ENCODE data around the gene ERC1. TPM values are rescaled to one million over a fixed set of nuclear protein-coding genes. Genes with fewer than 3 reads are reported as not detected.

ERC1 gene
- polyA plus RNA-seq, 1 donor from 2014 or later: 7.1 TPM

GRCh38 chr12:1108276-1108675 is 117.3 kb downstream of the ERC1 start:
- Histone ChIP-seq H3K79me2 (replicated peaks; ENCODE audit: insufficient read depth, low read length) (peaks cover under 1% of the 10 kb centered on the region), H3K9ac (ENCODE audit: low read length) (no peak overlapping the region), H3K4me2 (ENCODE audit: low read length) (no peak overlapping the region), H3K27me3 (ENCODE audit: insufficient read depth, low read depth, low read length) (no peaks in the 10 kb centered on the region), H3K9me3 (ENCODE audit: low read length) (no peaks in the 10 kb centered on the region), H4K20me1 (ENCODE audit: insufficient read depth) (no peaks in the 10 kb centered on the region), H2AFZ (ENCODE audit: low read depth, low read length) (no peak overlapping the region), H3K27ac (ENCODE audit: low read length) (no peak overlapping the region), H3K9me2 (ENCODE audit: insufficient read depth, low read length) (no peaks in the 10 kb centered on the region), H3K4me3 (ENCODE audit: low read length) (no peak overlapping the region), H3K36me3 (ENCODE audit: insufficient read depth, low read length) (no peaks in the 10 kb centered on the region), H3F3A (ENCODE audit: insufficient read depth, low read length, poor library complexity, severe bottlenecking) (no peaks in the 10 kb centered on the region)
- TF ChIP-seq TAF1 (IDR thresholded peaks at IDR 0.05; ENCODE audit: low read depth) (no peak), MXI1 (conservative IDR thresholded peaks at IDR 0.05; ENCODE audit: poor library complexity, severe bottlenecking) (no peak), REST (IDR thresholded peaks at IDR 0.05; ENCODE audit: borderline replicate concordance) (no peak), EZH2 (IDR thresholded peaks at IDR 0.05; ENCODE audit: borderline replicate concordance, insufficient read depth, low read length, poor library complexity, severe bottlenecking) (no peak), POLR2AphosphoS5 (IDR thresholded peaks at IDR 0.05) (no peak), EP300 (conservative IDR thresholded peaks at IDR 0.05; ENCODE audit: poor library complexity, severe bottlenecking) (no peak), RAD21 (conservative IDR thresholded peaks at IDR 0.05) (no peak), SMC3 (conservative IDR thresholded peaks at IDR 0.05; ENCODE audit: poor library complexity) (no peak), CTCF (IDR thresholded peaks at IDR 0.05; ENCODE audit: poor library complexity, severe bottlenecking) (no peak)

GRCh38 chr12:1115484-1116231 is 124.6 kb downstream of the ERC1 start:
- Histone ChIP-seq H3K27ac (ENCODE audit: low read length) (no peak overlapping the region), H3K9ac (ENCODE audit: low read length) (no peak overlapping the region), H2AFZ (ENCODE audit: low read depth, low read length) (no peak overlapping the region), H3K4me3 (ENCODE audit: low read length) (no peak overlapping the region), H3K9me2 (ENCODE audit: insufficient read depth, low read length) (no peaks in the 10 kb centered on the region), H3F3A (ENCODE audit: insufficient read depth, low read length, poor library complexity, severe bottlenecking) (no peaks in the 10 kb centered on the region), H3K27me3 (ENCODE audit: insufficient read depth, low read depth, low read length) (no peaks in the 10 kb centered on the region), H3K4me2 (ENCODE audit: low read length) (no peak overlapping the region), H3K79me2 (replicated peaks; ENCODE audit: insufficient read depth, low read length) (no peaks in the 10 kb centered on the region), H3K36me3 (ENCODE audit: insufficient read depth, low read length) (no peaks in the 10 kb centered on the region), H3K9me3 (ENCODE audit: low read length) (no peaks in the 10 kb centered on the region), H4K20me1 (ENCODE audit: insufficient read depth) (no peaks in the 10 kb centered on the region)
- TF ChIP-seq CTCF (IDR thresholded peaks at IDR 0.05; ENCODE audit: poor library complexity, severe bottlenecking): no peak
- TF ChIP-seq TAF1 (IDR thresholded peaks at IDR 0.05; ENCODE audit: low read depth): no peak
- no peak for TF ChIP-seq EP300 (conservative IDR thresholded peaks at IDR 0.05; ENCODE audit: poor library complexity, severe bottlenecking)
- TF ChIP-seq POLR2AphosphoS5 (IDR thresholded peaks at IDR 0.05): no peak
- no peak for TF ChIP-seq EZH2 (IDR thresholded peaks at IDR 0.05; ENCODE audit: borderline replicate concordance, insufficient read depth, low read length, poor library complexity, severe bottlenecking)
- TF ChIP-seq REST (IDR thresholded peaks at IDR 0.05; ENCODE audit: borderline replicate concordance): no peak
- no peak for TF ChIP-seq RAD21 (conservative IDR thresholded peaks at IDR 0.05)
- no peak for TF ChIP-seq SMC3 (conservative IDR thresholded peaks at IDR 0.05; ENCODE audit: poor library complexity)
- no peak for TF ChIP-seq MXI1 (conservative IDR thresholded peaks at IDR 0.05; ENCODE audit: poor library complexity, severe bottlenecking)

All from neural cell (in vitro differentiated cells).